ENCODE results near the gene ZNF850. TPM values are rescaled to one million over a fixed set of nuclear protein-coding genes. Genes with fewer than 3 reads are reported as not detected.
"Not testable (repeated sequence)": the region's sequence is repeated elsewhere in the genome, so short reads cannot be mapped to it uniquely, and the experiment has no call there.

The ZNF850 gene
- total RNA-seq, 4 donors from 2014 or later: 1.5 to 10.7 (median 4.8) TPM

DNA sequence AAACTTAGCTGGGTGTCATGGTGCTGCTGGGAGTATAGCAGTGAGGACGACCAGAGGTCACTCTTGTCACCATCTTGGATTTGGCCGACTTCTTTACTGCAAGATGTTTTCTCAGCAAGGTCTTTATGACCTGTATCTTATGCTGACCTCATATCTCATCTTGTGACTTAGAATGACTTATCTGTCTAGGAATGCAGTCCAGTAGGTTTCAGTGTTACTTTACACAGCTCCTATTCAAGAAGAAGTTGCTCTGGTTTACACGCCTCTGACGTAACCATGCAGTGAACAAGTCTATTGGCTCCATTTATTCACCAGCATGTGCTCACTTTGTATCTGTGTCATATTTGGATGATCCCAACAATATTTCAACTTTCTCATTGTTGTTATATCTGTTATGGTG lies 26.7 kb downstream of the ZNF850 start:
- Histone ChIP-seq H3K27me3 (no peaks in the 10 kb centered on the region), H3K4me1 (no peaks in the 10 kb centered on the region), H3K4me3 (no peak overlapping the region), H3K9me3 (peaks cover 90% of the 10 kb centered on the region), H3K27ac (no peak overlapping the region), H3K36me3 (peaks cover 49% of the 10 kb centered on the region)
- TF ChIP-seq POLR2A (IDR thresholded peaks at IDR 0.05) (no peak), POLR2AphosphoS5 (IDR thresholded peaks at IDR 0.05) (no peak), EP300 (IDR thresholded peaks at IDR 0.05) (no peak)
- TF ChIP-seq, protein P1, sequence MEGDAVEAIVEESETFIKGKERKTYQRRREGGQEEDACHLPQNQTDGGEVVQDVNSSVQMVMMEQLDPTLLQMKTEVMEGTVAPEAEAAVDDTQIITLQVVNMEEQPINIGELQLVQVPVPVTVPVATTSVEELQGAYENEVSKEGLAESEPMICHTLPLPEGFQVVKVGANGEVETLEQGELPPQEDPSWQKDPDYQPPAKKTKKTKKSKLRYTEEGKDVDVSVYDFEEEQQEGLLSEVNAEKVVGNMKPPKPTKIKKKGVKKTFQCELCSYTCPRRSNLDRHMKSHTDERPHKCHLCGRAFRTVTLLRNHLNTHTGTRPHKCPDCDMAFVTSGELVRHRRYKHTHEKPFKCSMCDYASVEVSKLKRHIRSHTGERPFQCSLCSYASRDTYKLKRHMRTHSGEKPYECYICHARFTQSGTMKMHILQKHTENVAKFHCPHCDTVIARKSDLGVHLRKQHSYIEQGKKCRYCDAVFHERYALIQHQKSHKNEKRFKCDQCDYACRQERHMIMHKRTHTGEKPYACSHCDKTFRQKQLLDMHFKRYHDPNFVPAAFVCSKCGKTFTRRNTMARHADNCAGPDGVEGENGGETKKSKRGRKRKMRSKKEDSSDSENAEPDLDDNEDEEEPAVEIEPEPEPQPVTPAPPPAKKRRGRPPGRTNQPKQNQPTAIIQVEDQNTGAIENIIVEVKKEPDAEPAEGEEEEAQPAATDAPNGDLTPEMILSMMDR (IDR thresholded peaks at IDR 0.05): no peak
- 91% methylated on average over 4 of the region's 4 CpGs for WGBS
- DNase-seq (ENCODE audit: low spot score in 2 of 2): no peak

- H3K9me3 ChIP-seq: peaks cover 82% of the 10 kb centered on the region
- H3K36me3 ChIP-seq: not testable (repeated sequence)
- WGBS: 59% methylated on average over 9 of the region's 9 CpGs
Measured at GRCh38 chr19:36736166-36736565, 36.4 kb downstream of the ZNF850 start.

DNA sequence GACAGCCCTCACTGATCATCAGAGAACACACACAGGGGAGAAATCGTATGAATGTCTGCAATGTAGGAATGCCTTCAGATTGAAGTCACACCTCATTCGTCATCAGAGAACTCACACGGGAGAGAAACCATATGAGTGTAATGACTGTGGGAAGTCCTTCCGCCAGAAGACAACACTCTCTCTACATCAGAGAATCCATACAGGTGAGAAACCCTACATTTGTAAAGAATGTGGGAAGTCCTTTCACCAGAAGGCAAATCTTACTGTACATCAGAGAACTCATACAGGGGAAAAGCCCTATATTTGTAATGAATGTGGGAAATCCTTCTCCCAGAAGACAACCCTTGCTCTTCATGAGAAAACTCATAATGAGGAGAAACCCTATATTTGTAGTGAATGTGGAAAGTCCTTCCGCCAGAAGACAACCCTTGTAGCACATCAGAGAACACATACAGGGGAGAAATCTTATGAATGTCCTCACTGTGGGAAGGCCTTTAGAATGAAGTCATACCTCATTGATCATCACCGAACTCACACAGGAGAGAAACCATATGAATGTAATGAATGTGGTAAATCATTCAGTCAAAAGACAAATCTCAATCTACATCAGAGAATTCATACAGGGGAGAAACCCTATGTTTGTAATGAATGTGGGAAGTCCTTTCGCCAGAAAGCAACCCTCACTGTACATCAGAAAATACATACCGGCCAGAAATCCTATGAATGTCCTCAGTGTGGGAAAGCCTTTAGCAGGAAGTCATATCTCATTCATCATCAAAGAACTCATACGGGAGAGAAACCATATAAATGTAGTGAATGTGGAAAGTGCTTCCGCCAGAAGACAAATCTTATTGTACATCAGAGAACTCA lies 52.7 kb downstream of the ZNF850 start:
- H3K4me3 ChIP-seq: no peak overlapping the region
- no peak for TF ChIP-seq POLR2A (IDR thresholded peaks at IDR 0.05)
- no peak for TF ChIP-seq EP300 (IDR thresholded peaks at IDR 0.05)
- TF ChIP-seq POLR2AphosphoS5 (IDR thresholded peaks at IDR 0.05): no peak
- TF ChIP-seq, protein P1 (IDR thresholded peaks at IDR 0.05): no peak
- no peak overlapping the region for H3K27ac ChIP-seq
- no peak for DNase-seq (ENCODE audit: low spot score in 2 of 2)
- no peaks in the 10 kb centered on the region for H3K27me3 ChIP-seq
- WGBS: 95% methylated on average over 10 of the region's 10 CpGs
- peaks cover 68% of the 10 kb centered on the region for H3K9me3 ChIP-seq
- H3K4me1 ChIP-seq: no peaks in the 10 kb centered on the region
- H3K36me3 ChIP-seq: peaks cover 68% of the 10 kb centered on the region

More at GRCh38 chr19:36736166-36736565, 36.4 kb downstream of the ZNF850 start:
- not testable (repeated sequence) for DNase-seq (ENCODE audit: low spot score in 2 of 2); H3K27me3 ChIP-seq; H3K4me1 ChIP-seq; H3K27ac ChIP-seq; H3K4me3 ChIP-seq

DNA sequence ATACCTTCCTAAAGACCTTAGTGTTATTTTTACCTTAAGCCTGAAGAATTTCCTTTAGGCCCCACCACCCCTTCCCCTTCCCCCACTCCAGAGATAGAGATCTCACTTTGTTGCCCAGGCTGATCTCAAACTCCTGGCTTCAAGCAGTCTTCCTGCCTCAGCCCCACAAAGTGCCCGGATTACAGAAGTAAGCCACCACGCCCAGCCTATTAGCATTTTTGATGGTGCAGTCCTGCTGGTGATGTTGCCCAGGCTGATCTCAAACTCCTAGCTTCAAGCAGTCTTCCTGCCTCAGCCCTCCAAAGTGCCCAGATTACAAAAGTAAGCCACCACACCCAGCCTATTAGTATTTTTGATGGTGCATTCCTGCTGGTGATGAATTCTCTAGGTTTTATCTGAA lies 63.2 kb downstream of the ZNF850 start:
- H3K27ac ChIP-seq: no peak overlapping the region

DNA sequence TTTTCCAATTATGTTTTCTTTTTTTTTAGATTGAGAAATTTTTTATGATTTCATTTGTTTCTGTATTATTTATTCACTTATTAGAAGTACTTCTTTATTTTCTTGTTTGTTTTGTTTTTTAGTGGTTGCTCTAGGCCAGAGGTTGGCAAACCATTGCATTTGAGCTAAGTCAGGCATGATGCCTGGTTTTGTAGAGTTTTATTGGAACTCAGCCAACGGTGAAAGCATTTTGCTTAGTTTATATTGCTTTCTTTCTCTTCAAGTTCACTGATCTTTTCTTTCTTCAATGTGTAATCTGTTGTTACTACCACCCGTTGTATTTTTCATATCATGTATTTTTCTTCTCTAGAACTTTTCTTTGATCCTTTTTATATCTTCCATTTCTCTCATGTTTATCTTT lies 65.5 kb downstream of the ZNF850 start:
- Histone ChIP-seq H3K27ac (no peak overlapping the region), H3K4me1 (no peaks in the 10 kb centered on the region), H3K4me3 (no peak overlapping the region), H3K27me3 (no peaks in the 10 kb centered on the region), H3K36me3 (peaks cover 43% of the 10 kb centered on the region), H3K9me3 (peaks cover 68% of the 10 kb centered on the region)
- TF ChIP-seq EP300 (IDR thresholded peaks at IDR 0.05) (no peak), POLR2A (IDR thresholded peaks at IDR 0.05) (no peak), POLR2AphosphoS5 (IDR thresholded peaks at IDR 0.05) (no peak)
- TF ChIP-seq, protein P1 (IDR thresholded peaks at IDR 0.05): no peak
- WGBS: 100% methylated on average over 1 of the region's 2 CpGs
- no peak for DNase-seq (ENCODE audit: low spot score in 2 of 2)

More for the DNA sequence above, 63.2 kb downstream of the ZNF850 start:
- no peak overlapping the region for H3K4me3 ChIP-seq
- no peaks in the 10 kb centered on the region for H3K27me3 ChIP-seq
- WGBS: 84% methylated on average over 2 of the region's 2 CpGs
- peaks cover 57% of the 10 kb centered on the region for H3K36me3 ChIP-seq
- TF ChIP-seq, protein P1 (IDR thresholded peaks at IDR 0.05): no peak
- TF ChIP-seq POLR2AphosphoS5 (IDR thresholded peaks at IDR 0.05) (no peak), EP300 (IDR thresholded peaks at IDR 0.05) (no peak), POLR2A (IDR thresholded peaks at IDR 0.05) (no peak)
- no peak for DNase-seq (ENCODE audit: low spot score in 2 of 2)
- peaks cover 85% of the 10 kb centered on the region for H3K9me3 ChIP-seq
- H3K4me1 ChIP-seq: no peaks in the 10 kb centered on the region

All from suprapubic skin (tissue), 4 donors.